Measurements from ENCODE around the gene GPBP1L1. TPM values are rescaled to one million over a fixed set of nuclear protein-coding genes. Genes with fewer than 3 reads are reported as not detected.
"Not testable (repeated sequence)": the region's sequence is repeated elsewhere in the genome, so short reads cannot be mapped to it uniquely, and the experiment has no call there.

GPBP1L1 gene, protein sequence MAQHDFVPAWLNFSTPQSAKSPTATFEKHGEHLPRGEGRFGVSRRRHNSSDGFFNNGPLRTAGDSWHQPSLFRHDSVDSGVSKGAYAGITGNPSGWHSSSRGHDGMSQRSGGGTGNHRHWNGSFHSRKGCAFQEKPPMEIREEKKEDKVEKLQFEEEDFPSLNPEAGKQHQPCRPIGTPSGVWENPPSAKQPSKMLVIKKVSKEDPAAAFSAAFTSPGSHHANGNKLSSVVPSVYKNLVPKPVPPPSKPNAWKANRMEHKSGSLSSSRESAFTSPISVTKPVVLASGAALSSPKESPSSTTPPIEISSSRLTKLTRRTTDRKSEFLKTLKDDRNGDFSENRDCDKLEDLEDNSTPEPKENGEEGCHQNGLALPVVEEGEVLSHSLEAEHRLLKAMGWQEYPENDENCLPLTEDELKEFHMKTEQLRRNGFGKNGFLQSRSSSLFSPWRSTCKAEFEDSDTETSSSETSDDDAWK
- total RNA-seq: 82.5 to 85.5 TPM (median 84.0 TPM) in 3 replicates
- long read RNA-seq, transcript GPBP1L1-201 (12 exons, 3,599 nt): minor isoform, 29 of 111 reads
- long read RNA-seq, transcript GPBP1L1-202 (13 exons, 3,736 nt): major isoform, 36 of 111 reads
- long read RNA-seq, partial matches to known transcripts: 4 of 111 reads
- long read RNA-seq, other reads (novel, unspliced or antisense): 42 of 111 reads

DNA sequence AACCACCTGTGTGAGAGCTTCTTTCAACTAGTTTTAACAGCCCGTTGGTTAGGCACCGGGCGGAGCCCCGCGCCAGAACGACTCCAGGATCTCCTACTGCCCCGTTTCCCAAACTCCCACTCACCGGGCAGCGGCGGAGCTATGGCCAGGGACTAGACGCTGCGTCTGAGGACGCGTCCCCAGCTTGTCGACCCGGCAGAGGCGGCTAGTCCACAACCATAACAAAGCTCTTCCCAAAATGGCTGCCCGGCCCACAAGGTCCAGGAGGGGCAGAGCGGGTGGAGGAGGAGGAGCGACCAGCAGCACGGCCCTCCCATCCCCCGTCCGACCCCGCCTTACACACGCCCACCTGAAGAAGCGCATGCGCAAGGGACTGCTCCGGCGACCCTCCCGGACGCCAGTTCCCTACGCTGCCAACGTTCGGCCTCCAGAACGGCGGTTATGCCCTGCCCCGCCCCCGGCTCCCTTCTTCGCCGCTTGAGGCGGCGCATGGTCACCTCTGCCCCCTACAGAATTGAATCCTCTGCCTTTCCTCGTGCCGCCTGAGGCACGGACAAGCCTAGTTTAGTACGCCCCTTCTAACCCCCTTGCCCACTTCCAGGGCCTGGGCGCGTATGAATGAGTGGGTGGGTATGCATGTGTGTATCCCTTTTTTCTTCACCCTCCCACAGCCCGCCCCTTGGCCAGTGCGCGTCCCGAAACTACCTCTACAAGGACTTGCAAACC, at the start of gene GPBP1L1:
TSS of gene GPBP1L1 (minus strand) at position 246 of the 726 bp plus-strand sequence. CDS start 27,446 bp downstream, outside the sequence.
- peaks cover 4% of the 10 kb centered on the region for H3K36me3 Mint-ChIP-seq (ENCODE audit: low read depth)
- no peaks in the 10 kb centered on the region for H3K27me3 Mint-ChIP-seq (ENCODE audit: low read depth)
- peak within 1 kb of the TSS; percentile 94 for H3K4me3 Mint-ChIP-seq (ENCODE audit: unreplicated experiment)
- peak within 1 kb of the TSS; percentile 99 for H3K27ac Mint-ChIP-seq (ENCODE audit: unreplicated experiment)
- peak; percentile 99 for DNase-seq (ENCODE audit: low spot score)
- TF ChIP-seq, protein P1, sequence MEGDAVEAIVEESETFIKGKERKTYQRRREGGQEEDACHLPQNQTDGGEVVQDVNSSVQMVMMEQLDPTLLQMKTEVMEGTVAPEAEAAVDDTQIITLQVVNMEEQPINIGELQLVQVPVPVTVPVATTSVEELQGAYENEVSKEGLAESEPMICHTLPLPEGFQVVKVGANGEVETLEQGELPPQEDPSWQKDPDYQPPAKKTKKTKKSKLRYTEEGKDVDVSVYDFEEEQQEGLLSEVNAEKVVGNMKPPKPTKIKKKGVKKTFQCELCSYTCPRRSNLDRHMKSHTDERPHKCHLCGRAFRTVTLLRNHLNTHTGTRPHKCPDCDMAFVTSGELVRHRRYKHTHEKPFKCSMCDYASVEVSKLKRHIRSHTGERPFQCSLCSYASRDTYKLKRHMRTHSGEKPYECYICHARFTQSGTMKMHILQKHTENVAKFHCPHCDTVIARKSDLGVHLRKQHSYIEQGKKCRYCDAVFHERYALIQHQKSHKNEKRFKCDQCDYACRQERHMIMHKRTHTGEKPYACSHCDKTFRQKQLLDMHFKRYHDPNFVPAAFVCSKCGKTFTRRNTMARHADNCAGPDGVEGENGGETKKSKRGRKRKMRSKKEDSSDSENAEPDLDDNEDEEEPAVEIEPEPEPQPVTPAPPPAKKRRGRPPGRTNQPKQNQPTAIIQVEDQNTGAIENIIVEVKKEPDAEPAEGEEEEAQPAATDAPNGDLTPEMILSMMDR (IDR thresholded peaks at IDR 0.05): no peak
- peaks cover 48% of the 10 kb centered on the region for H3K4me1 Mint-ChIP-seq (ENCODE audit: low read depth)
- no peaks in the 10 kb centered on the region for H3K9me3 Mint-ChIP-seq (ENCODE audit: low read depth)

DNA sequence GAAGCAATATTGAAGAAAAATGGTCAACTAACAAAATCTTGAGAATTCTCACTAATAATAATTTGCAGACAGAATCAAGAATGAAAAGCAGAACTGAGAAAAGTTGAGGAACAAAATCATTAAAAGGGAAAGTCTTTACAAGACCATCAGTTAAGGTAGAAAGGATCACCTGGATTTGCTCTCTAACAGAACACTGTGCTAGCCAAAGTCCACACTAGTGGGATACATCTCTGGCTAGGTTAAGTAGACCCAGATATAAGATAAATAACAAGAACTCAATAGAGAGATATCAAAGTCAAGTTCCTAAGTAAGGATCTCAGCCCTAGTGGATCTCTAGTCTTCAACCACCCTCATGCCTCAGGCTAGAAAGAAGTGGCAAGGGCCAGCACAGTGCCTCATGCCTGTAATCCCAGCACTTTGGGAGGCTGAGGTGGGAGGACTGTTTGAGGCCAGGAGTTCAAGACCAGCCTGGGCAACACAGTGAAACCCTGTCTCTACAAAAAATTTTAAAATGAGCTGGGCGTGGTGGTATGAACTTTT, 44.5 kb upstream of the GPBP1L1 start:
- H3K4me3 Mint-ChIP-seq (ENCODE audit: unreplicated experiment): no peak overlapping the region
- no peaks in the 10 kb centered on the region for H3K9me3 Mint-ChIP-seq (ENCODE audit: low read depth)
- no peaks in the 10 kb centered on the region for H3K27me3 Mint-ChIP-seq (ENCODE audit: low read depth)
- TF ChIP-seq, protein P1 (IDR thresholded peaks at IDR 0.05): no peak
- no peak overlapping the region for H3K27ac Mint-ChIP-seq (ENCODE audit: unreplicated experiment)
- DNase-seq (ENCODE audit: low spot score): no peak
- H3K4me1 Mint-ChIP-seq (ENCODE audit: low read depth): peaks cover 7% of the 10 kb centered on the region
- no peaks in the 10 kb centered on the region for H3K36me3 Mint-ChIP-seq (ENCODE audit: low read depth)

DNA sequence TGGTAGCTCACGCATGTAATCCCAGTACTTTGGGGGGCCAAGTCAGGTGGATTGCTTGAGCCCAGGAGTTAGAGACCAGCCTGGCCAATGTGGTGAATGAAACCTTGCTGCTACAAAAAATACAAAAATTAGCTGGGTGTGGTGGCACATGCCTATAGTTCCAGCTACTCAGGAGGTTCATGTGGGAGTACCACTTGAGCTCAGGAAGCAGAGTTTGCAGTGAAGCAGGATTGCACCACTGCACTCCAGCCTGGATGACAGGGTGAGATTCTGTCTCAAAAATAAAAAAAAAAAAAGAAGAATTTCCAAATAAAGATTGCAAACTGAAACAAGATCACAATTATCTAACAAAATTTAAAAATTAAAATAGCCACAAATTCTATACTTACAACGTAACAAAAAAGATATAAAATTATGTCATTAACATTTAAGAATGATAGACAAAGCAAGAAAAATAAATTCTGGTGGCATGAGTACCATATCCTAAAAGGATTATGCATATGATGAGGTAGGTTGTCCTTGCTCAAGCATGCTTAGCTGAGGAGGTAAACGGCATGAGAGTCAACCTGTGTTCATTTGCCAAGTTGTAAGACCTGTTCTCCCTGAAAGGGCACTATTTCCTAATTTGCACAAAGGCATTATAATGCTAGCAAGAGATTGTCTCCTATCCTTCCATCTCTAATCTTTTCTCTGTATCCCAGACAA, 43.9 kb upstream of the GPBP1L1 start:
- H3K4me3 Mint-ChIP-seq (ENCODE audit: unreplicated experiment): no peak overlapping the region
- H3K27me3 Mint-ChIP-seq (ENCODE audit: low read depth): no peaks in the 10 kb centered on the region
- no peaks in the 10 kb centered on the region for H3K9me3 Mint-ChIP-seq (ENCODE audit: low read depth)
- DNase-seq (ENCODE audit: low spot score): no peak
- no peak overlapping the region for H3K27ac Mint-ChIP-seq (ENCODE audit: unreplicated experiment)
- TF ChIP-seq, protein P1 (IDR thresholded peaks at IDR 0.05): no peak
- H3K4me1 Mint-ChIP-seq (ENCODE audit: low read depth): peaks cover 7% of the 10 kb centered on the region
- no peaks in the 10 kb centered on the region for H3K36me3 Mint-ChIP-seq (ENCODE audit: low read depth)

DNA sequence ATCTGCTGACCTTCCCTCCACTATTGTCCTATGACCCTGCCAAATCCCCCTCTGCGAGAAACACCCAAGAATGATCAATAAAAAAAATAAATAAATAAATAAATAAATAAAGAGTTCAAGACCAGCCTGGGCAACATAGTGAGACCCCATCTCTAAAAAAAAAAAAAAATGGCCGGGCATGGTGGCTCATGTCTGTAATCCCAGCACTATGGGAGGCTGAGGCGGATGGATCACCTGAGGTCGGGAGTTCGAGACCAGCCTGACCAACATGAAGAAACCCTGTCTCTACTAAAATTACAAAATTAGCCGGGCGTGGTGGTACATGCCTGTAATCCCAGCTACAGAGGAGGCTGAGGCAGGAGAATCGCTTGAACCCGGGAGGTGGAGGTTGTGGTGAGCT, 39.7 kb upstream of the GPBP1L1 start:
- not testable (repeated sequence) for H3K36me3 Mint-ChIP-seq (ENCODE audit: low read depth); H3K27me3 Mint-ChIP-seq (ENCODE audit: low read depth); H3K27ac Mint-ChIP-seq (ENCODE audit: unreplicated experiment); H3K9me3 Mint-ChIP-seq (ENCODE audit: low read depth); DNase-seq (ENCODE audit: low spot score); H3K4me3 Mint-ChIP-seq (ENCODE audit: unreplicated experiment)
- H3K4me1 Mint-ChIP-seq (ENCODE audit: low read depth): peaks cover 18% of the 10 kb centered on the region

DNA sequence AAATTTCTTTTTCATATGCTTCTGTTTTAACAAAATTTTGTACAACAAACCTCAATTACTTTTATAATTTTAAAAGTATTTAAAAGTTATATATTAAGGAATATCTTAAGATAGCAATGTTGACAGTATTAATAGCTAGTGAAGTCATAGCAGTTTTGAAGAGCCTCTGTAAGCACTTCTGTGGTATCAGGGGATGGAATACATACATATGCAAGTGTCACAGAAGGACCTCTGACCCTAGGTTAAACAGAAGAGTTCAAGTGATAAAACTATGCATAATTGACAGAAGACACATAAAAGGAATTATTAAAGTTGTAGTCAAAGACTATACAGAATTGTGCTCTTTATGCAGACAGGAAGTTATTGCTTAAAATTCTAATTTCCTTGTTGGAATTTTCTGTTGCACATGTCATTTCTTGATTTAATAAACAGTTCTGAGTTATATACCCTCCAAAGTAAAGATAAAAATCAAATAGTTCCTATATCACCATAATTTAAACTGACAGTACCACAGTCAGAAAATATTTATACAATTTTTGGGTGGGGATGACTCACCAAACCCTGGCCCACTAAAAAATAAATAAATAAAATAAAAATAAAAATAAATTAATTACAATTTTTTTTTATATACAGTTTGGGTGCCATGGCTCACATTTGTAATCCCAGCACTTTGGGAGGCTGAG, 37.1 kb upstream of the GPBP1L1 start:
- Mint-ChIP-seq H3K4me3 (ENCODE audit: unreplicated experiment) (no peak overlapping the region), H3K36me3 (ENCODE audit: low read depth) (no peaks in the 10 kb centered on the region), H3K27ac (ENCODE audit: unreplicated experiment) (peak overlapping the region; percentile 15), H3K4me1 (ENCODE audit: low read depth) (peaks cover 22% of the 10 kb centered on the region), H3K27me3 (ENCODE audit: low read depth) (no peaks in the 10 kb centered on the region), H3K9me3 (ENCODE audit: low read depth) (no peaks in the 10 kb centered on the region)
- TF ChIP-seq, protein P1 (IDR thresholded peaks at IDR 0.05): no peak
- DNase-seq (ENCODE audit: low spot score): no peak
